ENCODE results near the gene GRIP2.
A peak's percentile ranks its signal among the peaks of the same experiment; 100 is the strongest.

The GRIP2 gene

DNA sequence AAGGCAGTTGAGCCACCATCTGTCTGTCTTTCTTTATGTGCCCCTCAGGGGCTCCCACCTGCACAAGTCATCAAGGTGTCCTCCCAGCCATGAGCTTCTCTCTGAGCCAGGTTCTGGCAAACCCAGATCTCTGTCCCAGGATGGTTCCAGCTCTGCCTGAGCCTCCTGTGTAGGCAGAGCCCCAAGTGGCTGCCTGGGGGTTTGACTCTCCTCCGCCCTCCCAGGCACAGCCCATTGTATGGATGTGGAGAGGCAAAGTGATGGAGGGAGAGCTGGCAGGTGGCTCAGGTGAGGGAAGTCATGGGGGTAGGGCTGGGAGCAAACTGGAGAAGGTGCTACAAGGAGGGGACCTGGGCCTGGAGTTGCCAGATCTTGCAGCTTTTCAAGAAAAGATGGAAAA, 56.9 kb downstream of the GRIP2 start:
- H3K27ac Mint-ChIP-seq = peak overlapping the region; percentile 79
- no peak for TF ChIP-seq CTCF (IDR thresholded peaks at IDR 0.05)
- H3K4me1 Mint-ChIP-seq = no peaks in the 10 kb centered on the region
- peaks cover 61% of the 10 kb centered on the region for H3K36me3 Mint-ChIP-seq (ENCODE audit: low read depth)
- peaks cover 3% of the 10 kb centered on the region for H3K27me3 Mint-ChIP-seq (ENCODE audit: low read depth, poor library complexity)
- no peaks in the 10 kb centered on the region for H3K9me3 Mint-ChIP-seq
- no peak overlapping the region for H3K4me3 Mint-ChIP-seq
- no peak for DNase-seq

GRCh38 chr3:14482271-14482721, 57.8 kb downstream of the GRIP2 start:
- peak overlapping the region; percentile 51 for H3K27ac Mint-ChIP-seq

DNA sequence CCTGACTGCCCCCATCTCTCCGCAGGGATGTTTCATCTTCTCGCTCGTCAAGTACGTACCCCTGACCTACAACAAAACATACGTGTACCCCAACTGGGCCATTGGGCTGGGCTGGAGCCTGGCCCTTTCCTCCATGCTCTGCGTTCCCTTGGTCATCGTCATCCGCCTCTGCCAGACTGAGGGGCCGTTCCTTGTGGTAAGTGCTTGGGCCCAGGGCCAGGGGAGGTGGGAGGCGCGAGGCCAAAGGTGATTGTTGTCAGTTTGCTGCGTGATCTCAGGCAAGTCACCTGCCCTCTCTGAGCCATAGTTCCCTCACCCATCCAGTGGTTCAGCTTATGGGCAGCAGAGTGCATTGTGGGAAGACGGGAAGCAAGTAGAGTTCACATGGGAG, 58.5 kb downstream of the GRIP2 start:
- H3K9me3 Mint-ChIP-seq = no peaks in the 10 kb centered on the region
- no peak overlapping the region for H3K27ac Mint-ChIP-seq

More at GRCh38 chr3:14482271-14482721, 57.8 kb downstream of the GRIP2 start:
- TF ChIP-seq CTCF (IDR thresholded peaks at IDR 0.05) = no peak
- no peak for DNase-seq
- peaks cover 4% of the 10 kb centered on the region for H3K27me3 Mint-ChIP-seq (ENCODE audit: low read depth, poor library complexity)
- peaks cover 71% of the 10 kb centered on the region for H3K36me3 Mint-ChIP-seq (ENCODE audit: low read depth)
- no peaks in the 10 kb centered on the region for H3K4me1 Mint-ChIP-seq
- H3K4me3 Mint-ChIP-seq = no peak overlapping the region
- H3K9me3 Mint-ChIP-seq = no peaks in the 10 kb centered on the region

DNA sequence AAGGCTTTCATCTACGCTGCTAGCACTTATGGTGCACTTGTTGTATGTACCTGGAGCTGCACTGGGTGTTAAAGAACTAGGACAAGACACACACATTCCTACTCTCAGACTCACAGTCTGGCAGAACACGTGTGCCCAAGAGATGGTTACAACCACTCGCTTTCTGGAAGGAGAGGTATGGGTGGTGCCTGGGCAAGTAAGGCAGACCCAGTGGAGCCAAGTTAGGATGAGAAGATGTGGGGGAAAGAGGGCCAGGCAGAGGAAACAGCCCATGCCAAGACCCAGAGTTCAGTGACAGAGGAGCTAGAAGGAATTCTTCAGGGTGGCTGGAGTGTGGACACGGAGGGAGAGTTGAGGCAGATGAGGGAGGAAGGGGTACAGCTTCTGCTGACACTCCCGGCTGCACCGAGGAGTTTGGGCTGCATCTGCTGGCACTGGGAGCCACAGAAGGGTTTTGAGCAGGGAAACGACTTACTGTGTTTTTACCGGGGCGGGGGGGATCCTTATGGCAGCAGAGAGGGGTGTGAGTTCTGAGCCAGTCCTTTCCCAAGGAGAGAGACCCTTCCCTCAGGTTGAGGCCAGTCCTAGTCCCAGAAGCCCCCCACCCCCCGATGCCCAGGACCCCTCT, 59.0 kb downstream of the GRIP2 start:
- H3K9me3 Mint-ChIP-seq = no peaks in the 10 kb centered on the region
- TF ChIP-seq CTCF (IDR thresholded peaks at IDR 0.05) = no peak
- peaks cover 77% of the 10 kb centered on the region for H3K36me3 Mint-ChIP-seq (ENCODE audit: low read depth)
- H3K27me3 Mint-ChIP-seq (ENCODE audit: low read depth, poor library complexity) = peaks cover 4% of the 10 kb centered on the region
- H3K27ac Mint-ChIP-seq = no peak overlapping the region
- H3K4me3 Mint-ChIP-seq = no peak overlapping the region
- DNase-seq = no peak
- no peaks in the 10 kb centered on the region for H3K4me1 Mint-ChIP-seq

More for the DNA sequence above, 58.5 kb downstream of the GRIP2 start:
- peaks cover 73% of the 10 kb centered on the region for H3K36me3 Mint-ChIP-seq (ENCODE audit: low read depth)
- peaks cover 4% of the 10 kb centered on the region for H3K27me3 Mint-ChIP-seq (ENCODE audit: low read depth, poor library complexity)
- TF ChIP-seq CTCF (IDR thresholded peaks at IDR 0.05) = no peak
- H3K4me1 Mint-ChIP-seq = no peaks in the 10 kb centered on the region
- no peak for DNase-seq
- H3K4me3 Mint-ChIP-seq = no peak overlapping the region

GRCh38 chr3:14480207-14481017, 59.7 kb downstream of the GRIP2 start:
- Mint-ChIP-seq H3K36me3 (ENCODE audit: low read depth) (peaks cover 83% of the 10 kb centered on the region), H3K9me3 (no peaks in the 10 kb centered on the region), H3K27me3 (ENCODE audit: low read depth, poor library complexity) (peaks cover 8% of the 10 kb centered on the region), H3K27ac (no peak overlapping the region), H3K4me1 (peaks cover 6% of the 10 kb centered on the region), H3K4me3 (no peak overlapping the region)
- no peak for DNase-seq
- TF ChIP-seq CTCF (IDR thresholded peaks at IDR 0.05) = no peak
